SK-N-SH (cell line): ENCODE measurements around the gene KANK3.

Experiments
- NFIC ChIP-seq: IDR thresholded peaks from 2 replicates; pipeline ENCODE4 v1.4.0; 2012; ENCODE audit warnings: borderline replicate concordance
- TF ChIP-seq, protein P1 (sequence below): fragments of 200-600 bp; sonication (generic); IDR thresholded peaks from 2 replicates; pipeline ENCODE4 v1.6.1; 2017; ENCODE audit warnings: antibody characterized with exemption, mild to moderate bottlenecking, moderate library complexity

DNA sequence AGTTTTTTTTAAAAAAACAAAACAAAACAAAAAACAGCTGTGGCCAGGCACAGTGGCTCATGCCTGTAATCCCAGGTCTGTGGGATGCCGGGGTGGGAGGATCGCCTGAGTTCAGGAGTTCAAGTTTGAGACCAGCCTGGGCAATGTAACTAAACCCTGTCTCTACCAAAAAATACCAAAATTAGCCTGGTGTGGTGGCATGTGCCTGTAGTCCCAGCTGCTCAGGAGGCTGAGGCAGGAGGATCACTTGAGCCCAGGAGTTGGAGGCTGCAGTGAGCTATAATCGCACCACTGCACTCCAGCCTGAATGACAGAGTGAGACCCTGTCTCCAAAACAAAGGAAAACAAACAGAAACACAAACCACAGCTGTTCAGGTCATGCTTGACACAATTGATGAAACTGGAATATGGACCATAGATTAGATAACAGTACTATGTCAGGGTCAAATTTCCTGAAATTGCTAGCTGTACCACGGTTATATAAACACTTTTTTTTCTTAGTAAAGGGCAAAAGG is 14.0 kb upstream of the KANK3 start:
- TF ChIP-seq, protein P1, sequence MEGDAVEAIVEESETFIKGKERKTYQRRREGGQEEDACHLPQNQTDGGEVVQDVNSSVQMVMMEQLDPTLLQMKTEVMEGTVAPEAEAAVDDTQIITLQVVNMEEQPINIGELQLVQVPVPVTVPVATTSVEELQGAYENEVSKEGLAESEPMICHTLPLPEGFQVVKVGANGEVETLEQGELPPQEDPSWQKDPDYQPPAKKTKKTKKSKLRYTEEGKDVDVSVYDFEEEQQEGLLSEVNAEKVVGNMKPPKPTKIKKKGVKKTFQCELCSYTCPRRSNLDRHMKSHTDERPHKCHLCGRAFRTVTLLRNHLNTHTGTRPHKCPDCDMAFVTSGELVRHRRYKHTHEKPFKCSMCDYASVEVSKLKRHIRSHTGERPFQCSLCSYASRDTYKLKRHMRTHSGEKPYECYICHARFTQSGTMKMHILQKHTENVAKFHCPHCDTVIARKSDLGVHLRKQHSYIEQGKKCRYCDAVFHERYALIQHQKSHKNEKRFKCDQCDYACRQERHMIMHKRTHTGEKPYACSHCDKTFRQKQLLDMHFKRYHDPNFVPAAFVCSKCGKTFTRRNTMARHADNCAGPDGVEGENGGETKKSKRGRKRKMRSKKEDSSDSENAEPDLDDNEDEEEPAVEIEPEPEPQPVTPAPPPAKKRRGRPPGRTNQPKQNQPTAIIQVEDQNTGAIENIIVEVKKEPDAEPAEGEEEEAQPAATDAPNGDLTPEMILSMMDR: no peak
- no peak for TF ChIP-seq NFIC
